Sigmoid colon (tissue), 3 donors: ENCODE results near the gene TM4SF18.

ENCODE experiments used
- POLR2A ChIP-seq, 2 donors: fragments of 450-650 bp; IDR thresholded peaks; one replicate each; pipeline ENCODE4 v1.6.1; 2016; ENCODE audit warnings: antibody characterized with exemption in 2 of 2, mild to moderate bottlenecking in 2 of 2, moderate library complexity in 2 of 2
- TF ChIP-seq, protein P1 (sequence below), 4 experiments: fragments of 450-650 bp in 3 of 4; fragments of 200-600 bp in 1 of 4; IDR thresholded peaks; one replicate each; pipeline ENCODE4 v1.5.1; 2016 to 2019; ENCODE audit warnings: antibody characterized with exemption in 4 of 4, mild to moderate bottlenecking in 3 of 4, moderate library complexity in 2 of 4

DNA sequence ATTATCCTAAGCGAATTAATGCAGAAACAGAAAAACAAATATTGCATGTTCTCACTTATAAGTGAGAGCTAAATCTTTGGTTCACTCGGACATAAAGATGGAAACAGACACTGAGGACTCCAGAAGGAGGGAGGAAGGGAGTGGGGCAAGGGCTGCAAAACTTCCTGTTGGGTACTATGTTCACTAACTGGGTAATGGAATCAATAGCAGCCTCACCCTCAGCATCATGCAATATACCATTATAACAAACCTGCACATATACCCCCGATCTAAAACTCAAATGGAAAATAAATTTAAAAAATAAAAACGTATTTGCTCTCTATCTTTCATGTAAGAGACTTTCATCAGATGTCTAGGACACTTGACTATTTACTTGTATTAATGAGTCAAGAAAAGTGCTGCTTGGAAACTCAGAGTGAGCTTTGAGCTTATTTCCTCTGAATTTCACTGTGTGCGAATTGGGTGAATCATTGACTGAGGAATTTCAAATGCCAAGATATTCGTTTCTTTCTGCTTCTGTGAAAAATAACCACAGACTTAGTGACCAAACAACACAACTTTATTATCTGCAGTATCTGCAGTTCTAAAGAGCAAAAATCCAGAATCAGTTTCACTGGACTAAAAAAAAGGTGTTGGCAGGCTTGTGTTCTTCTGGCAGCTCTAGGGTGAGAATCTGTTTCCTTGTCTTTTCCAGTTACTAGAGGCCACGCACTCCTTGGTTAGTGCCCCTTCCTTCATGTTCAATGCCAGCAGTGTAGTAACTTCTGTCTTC is 18.4 kb downstream of the TM4SF18 start:
- TF ChIP-seq, protein P1, sequence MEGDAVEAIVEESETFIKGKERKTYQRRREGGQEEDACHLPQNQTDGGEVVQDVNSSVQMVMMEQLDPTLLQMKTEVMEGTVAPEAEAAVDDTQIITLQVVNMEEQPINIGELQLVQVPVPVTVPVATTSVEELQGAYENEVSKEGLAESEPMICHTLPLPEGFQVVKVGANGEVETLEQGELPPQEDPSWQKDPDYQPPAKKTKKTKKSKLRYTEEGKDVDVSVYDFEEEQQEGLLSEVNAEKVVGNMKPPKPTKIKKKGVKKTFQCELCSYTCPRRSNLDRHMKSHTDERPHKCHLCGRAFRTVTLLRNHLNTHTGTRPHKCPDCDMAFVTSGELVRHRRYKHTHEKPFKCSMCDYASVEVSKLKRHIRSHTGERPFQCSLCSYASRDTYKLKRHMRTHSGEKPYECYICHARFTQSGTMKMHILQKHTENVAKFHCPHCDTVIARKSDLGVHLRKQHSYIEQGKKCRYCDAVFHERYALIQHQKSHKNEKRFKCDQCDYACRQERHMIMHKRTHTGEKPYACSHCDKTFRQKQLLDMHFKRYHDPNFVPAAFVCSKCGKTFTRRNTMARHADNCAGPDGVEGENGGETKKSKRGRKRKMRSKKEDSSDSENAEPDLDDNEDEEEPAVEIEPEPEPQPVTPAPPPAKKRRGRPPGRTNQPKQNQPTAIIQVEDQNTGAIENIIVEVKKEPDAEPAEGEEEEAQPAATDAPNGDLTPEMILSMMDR (IDR thresholded peaks at IDR 0.05): no peak
- TF ChIP-seq POLR2A (IDR thresholded peaks at IDR 0.05): no peak
